Smooth muscle cell (in vitro differentiated cells): Measurements from ENCODE around the gene PRR33. TPM values are rescaled to one million over a fixed set of nuclear protein-coding genes. Genes with fewer than 3 reads are reported as not detected.

Experiments
- DNase-seq: peaks from one replicate; lab custom pipeline; 2025; ENCODE audit not compliant: unreplicated experiment; lab: John Stamatoyannopoulos, UW
- H2AFZ ChIP-seq: fragments of 200-600 bp; sonication (generic); 2 replicates; pipeline ENCODE4 v1.6.0; 2016; ENCODE audit warnings: antibody characterized with exemption, low read depth, mild to moderate bottlenecking
- H3F3A ChIP-seq: fragments of 200-600 bp; sonication (generic); 2 replicates; pipeline ENCODE4 v1.6.0; 2017; ENCODE audit warnings: antibody characterized with exemption, low read depth
- H3K27ac ChIP-seq: fragments of 200-600 bp; sonication (generic); 2 replicates; pipeline ENCODE4 v1.5.1; 2016; ENCODE audit warnings: low read depth, mild to moderate bottlenecking
- H3K27me3 ChIP-seq: fragments of 200-600 bp; sonication (generic); 2 replicates; pipeline ENCODE4 v1.6.1; 2016; ENCODE audit warnings: low read depth, mild to moderate bottlenecking
- H3K36me3 ChIP-seq: fragments of 200-600 bp; sonication (generic); 2 replicates; pipeline ENCODE4 v1.5.1; 2016; ENCODE audit warnings: low read depth
- H3K4me1 ChIP-seq: fragments of 200-600 bp; sonication (generic); 2 replicates; pipeline ENCODE4 v1.5.1; 2016; ENCODE audit warnings: low read depth
- H3K4me2 ChIP-seq: fragments of 200-600 bp; sonication (generic); 2 replicates; pipeline ENCODE4 v1.6.0; 2016; ENCODE audit warnings: mild to moderate bottlenecking
- H3K4me3 ChIP-seq: fragments of 200-600 bp; sonication (generic); 2 replicates; pipeline ENCODE4 v1.5.1; 2016; ENCODE audit warnings: mild to moderate bottlenecking
- H3K79me2 ChIP-seq: fragments of 200-600 bp; sonication (generic); 2 replicates; pipeline ENCODE4 v1.6.0; 2016; ENCODE audit warnings: low read depth, mild to moderate bottlenecking
- H3K9ac ChIP-seq: fragments of 200-600 bp; sonication (generic); 2 replicates; pipeline ENCODE4 v1.6.0; 2016; ENCODE audit warnings: low read depth
- H3K9me3 ChIP-seq: fragments of 200-600 bp; sonication (generic); replicated peaks from 2 replicates; pipeline ENCODE4 v1.5.1; 2016; ENCODE audit warnings: low read depth
- H4K20me1 ChIP-seq: fragments of 200-600 bp; sonication (generic); 2 replicates; pipeline ENCODE4 v1.6.0; 2016; ENCODE audit warnings: low read depth
- CTCF ChIP-seq: fragments of 200-600 bp; sonication (generic); IDR thresholded peaks from 2 replicates; pipeline ENCODE4 v1.5.1; 2017; ENCODE audit warnings: borderline replicate concordance, mild to moderate bottlenecking, antibody characterized with exemption; ENCODE audit not compliant: insufficient read depth, poor library complexity, severe bottlenecking
- WGBS: methylation state at CpG from one replicate; pipeline ENCODE4 v1.1.7; 2016; ENCODE audit warnings: low lambda C conversion rate; 5-methylcytosine and 5-hydroxymethylcytosine counted together
- polyA plus RNA-seq: library from polyadenylated mRNA; unstranded; fragments of >200 nt; fragmentation: Nextera tagmentation; extraction: Ambion mirVana; gene quantifications from 2 replicates; pipeline ENCODE4 v1.2.1, GENCODE V29; 2016
- total RNA-seq: library from RNA; depleted of rRNA; stranded (reverse); fragments of >200 nt; gene quantifications from 2 replicates; pipeline ENCODE4 v1.2.3, GENCODE V29; 2014

Gene PRR33
- total and polyA plus RNA-seq, 2 experiments from 2014 or later = not detected

- H3K4me3 ChIP-seq = no peak overlapping the region
- H4K20me1 ChIP-seq = no peaks in the 10 kb centered on the region
- H3K27me3 ChIP-seq = no peaks in the 10 kb centered on the region
- H3K79me2 ChIP-seq = no peaks in the 10 kb centered on the region
- no peak overlapping the region for H3K9ac ChIP-seq
- 93% methylated on average over 14 of the region's 14 CpGs for WGBS
- no peak overlapping the region for H3K4me2 ChIP-seq
- no peak overlapping the region for H3K27ac ChIP-seq
- H3F3A ChIP-seq = no peaks in the 10 kb centered on the region
- no peaks in the 10 kb centered on the region for H3K9me3 ChIP-seq
- no peak overlapping the region for H2AFZ ChIP-seq
- no peaks in the 10 kb centered on the region for H3K36me3 ChIP-seq
- no peaks in the 10 kb centered on the region for H3K4me1 ChIP-seq
- TF ChIP-seq CTCF = no peak
- DNase-seq = no peak
Observed at GRCh38 chr11:1883346-1884302, 8.1 kb downstream of the PRR33 start.

GRCh38 chr11:1882265-1883238 lies 9.1 kb downstream of the PRR33 start:
- H2AFZ ChIP-seq = peak overlapping the region; percentile 14

GRCh38 chr11:1881442-1882264 lies 10.0 kb downstream of the PRR33 start:
- H3K9me3 ChIP-seq = no peaks in the 10 kb centered on the region

More at GRCh38 chr11:1882265-1883238, 9.1 kb downstream of the PRR33 start:
- no peaks in the 10 kb centered on the region for H3K9me3 ChIP-seq
- H4K20me1 ChIP-seq = no peaks in the 10 kb centered on the region
- peak; percentile 52 for DNase-seq
- no peak overlapping the region for H3K9ac ChIP-seq
- H3K27ac ChIP-seq = no peak overlapping the region
- no peak overlapping the region for H3K4me2 ChIP-seq
- no peaks in the 10 kb centered on the region for H3K36me3 ChIP-seq
- no peaks in the 10 kb centered on the region for H3F3A ChIP-seq
- H3K79me2 ChIP-seq = no peaks in the 10 kb centered on the region
- H3K4me1 ChIP-seq = no peaks in the 10 kb centered on the region
- H3K27me3 ChIP-seq = no peaks in the 10 kb centered on the region
- peak; percentile 96 for TF ChIP-seq CTCF
- no peak overlapping the region for H3K4me3 ChIP-seq
- WGBS = 42% methylated on average over 21 of the region's 23 CpGs

More at GRCh38 chr11:1881442-1882264, 10.0 kb downstream of the PRR33 start:
- Histone ChIP-seq H3K79me2 (no peaks in the 10 kb centered on the region), H3K4me3 (no peak overlapping the region), H3K9ac (peak overlapping the region; percentile 78), H3K27me3 (no peaks in the 10 kb centered on the region), H3K4me1 (peaks cover 3% of the 10 kb centered on the region), H3K36me3 (no peaks in the 10 kb centered on the region), H3K4me2 (no peak overlapping the region), H3K27ac (no peak overlapping the region), H2AFZ (peak overlapping the region; percentile 14), H3F3A (no peaks in the 10 kb centered on the region), H4K20me1 (no peaks in the 10 kb centered on the region)
- no peak for DNase-seq
- peak; percentile 2 for TF ChIP-seq CTCF
- WGBS = 93% methylated on average over 35 of the region's 43 CpGs
